Measurements from ENCODE around the gene PIGC. TPM values are rescaled to one million over a fixed set of nuclear protein-coding genes. Genes with fewer than 3 reads are reported as not detected.

The PIGC gene
- total RNA-seq, 1 donor from 2014 or later = 20.7 TPM

DNA sequence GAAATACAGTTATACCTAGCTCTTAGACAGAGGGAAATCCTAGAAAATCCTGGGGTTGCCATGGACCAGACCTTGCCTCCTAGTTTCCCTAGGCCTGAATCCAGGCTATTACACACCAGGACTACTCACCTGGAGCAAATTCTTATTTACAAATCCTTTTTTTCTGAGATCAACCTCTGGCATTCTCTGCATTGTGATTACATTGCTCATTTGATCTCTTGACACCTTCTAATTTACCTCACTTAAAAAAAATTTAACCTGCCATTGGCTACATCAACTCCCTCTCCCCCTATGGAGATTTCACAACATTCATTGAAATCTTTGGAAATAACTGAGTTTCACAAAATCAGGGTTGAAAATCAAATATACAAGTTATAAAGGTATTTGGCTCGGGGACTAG, 26.3 kb downstream of the PIGC start:
- no peak for DNase-seq (ENCODE audit: low spot score)
- no peaks in the 10 kb centered on the region for H3K4me1 Mint-ChIP-seq (ENCODE audit: low read depth)
- H3K9me3 Mint-ChIP-seq = no peaks in the 10 kb centered on the region
- intact Hi-C loops (cut with micrococcal nuclease) = no loop called here
- H3K27ac Mint-ChIP-seq = no peak overlapping the region
- no peak overlapping the region for H3K4me3 Mint-ChIP-seq (ENCODE audit: low read depth)
- no peaks in the 10 kb centered on the region for H3K27me3 Mint-ChIP-seq (ENCODE audit: low read depth)
- no peaks in the 10 kb centered on the region for H3K36me3 Mint-ChIP-seq (ENCODE audit: low read depth)

DNA sequence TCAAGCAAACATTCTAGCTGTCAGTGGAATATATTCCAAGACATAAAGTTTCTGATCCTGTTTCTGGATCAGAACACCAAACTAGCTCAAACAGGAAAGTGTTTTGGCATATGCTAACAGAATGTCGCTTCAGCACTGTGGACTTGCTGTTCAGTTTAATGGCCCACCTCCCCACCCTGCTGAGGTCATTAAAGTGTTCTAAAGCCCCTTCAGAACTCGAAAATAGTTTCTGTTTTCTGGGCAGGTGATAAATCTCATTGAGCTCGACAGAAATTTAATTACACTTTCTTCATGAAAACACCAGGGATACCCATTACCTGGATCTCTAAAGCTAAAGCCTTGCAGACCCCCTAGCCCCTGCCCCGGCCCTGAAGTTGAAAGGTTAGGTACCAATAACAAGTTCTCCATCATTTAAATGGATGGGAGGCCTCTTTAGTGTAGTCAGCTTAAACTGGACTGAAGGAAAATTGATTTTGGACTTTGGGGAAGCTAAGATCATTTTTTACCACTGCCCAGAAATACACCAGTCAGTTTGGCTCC, 27.3 kb downstream of the PIGC start:
- no peaks in the 10 kb centered on the region for H3K9me3 Mint-ChIP-seq
- no peak for DNase-seq (ENCODE audit: low spot score)
- no peaks in the 10 kb centered on the region for H3K4me1 Mint-ChIP-seq (ENCODE audit: low read depth)
- no peaks in the 10 kb centered on the region for H3K27me3 Mint-ChIP-seq (ENCODE audit: low read depth)
- no peaks in the 10 kb centered on the region for H3K36me3 Mint-ChIP-seq (ENCODE audit: low read depth)
- no peak overlapping the region for H3K4me3 Mint-ChIP-seq (ENCODE audit: low read depth)
- no peak overlapping the region for H3K27ac Mint-ChIP-seq
- intact Hi-C loops (cut with micrococcal nuclease) = no loop called here

DNA sequence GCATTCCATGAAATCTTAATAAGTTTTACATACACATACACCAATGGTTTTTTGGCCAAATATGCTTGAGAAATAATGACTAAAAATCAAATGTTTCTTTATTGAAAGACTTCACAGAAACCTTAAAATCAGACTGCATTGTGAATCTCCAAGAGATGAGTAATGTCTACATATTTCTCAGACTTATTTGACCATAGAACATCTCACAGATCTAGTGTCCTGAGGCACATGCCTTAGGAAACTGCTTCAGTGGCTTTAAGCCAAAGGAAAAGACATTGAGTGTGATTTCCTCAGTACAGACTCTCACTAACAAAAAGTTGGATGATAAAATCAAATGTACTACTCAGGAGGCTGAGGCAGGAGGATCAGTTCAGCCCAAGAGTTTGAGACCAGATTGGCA, 29.5 kb downstream of the PIGC start:
- Mint-ChIP-seq H3K4me3 (ENCODE audit: low read depth) (no peak overlapping the region), H3K27me3 (ENCODE audit: low read depth) (no peaks in the 10 kb centered on the region), H3K4me1 (ENCODE audit: low read depth) (no peaks in the 10 kb centered on the region), H3K9me3 (no peaks in the 10 kb centered on the region), H3K27ac (no peak overlapping the region), H3K36me3 (ENCODE audit: low read depth) (no peaks in the 10 kb centered on the region)
- DNase-seq (ENCODE audit: low spot score) = no peak
- intact Hi-C loops (cut with micrococcal nuclease) = no loop called here

DNA sequence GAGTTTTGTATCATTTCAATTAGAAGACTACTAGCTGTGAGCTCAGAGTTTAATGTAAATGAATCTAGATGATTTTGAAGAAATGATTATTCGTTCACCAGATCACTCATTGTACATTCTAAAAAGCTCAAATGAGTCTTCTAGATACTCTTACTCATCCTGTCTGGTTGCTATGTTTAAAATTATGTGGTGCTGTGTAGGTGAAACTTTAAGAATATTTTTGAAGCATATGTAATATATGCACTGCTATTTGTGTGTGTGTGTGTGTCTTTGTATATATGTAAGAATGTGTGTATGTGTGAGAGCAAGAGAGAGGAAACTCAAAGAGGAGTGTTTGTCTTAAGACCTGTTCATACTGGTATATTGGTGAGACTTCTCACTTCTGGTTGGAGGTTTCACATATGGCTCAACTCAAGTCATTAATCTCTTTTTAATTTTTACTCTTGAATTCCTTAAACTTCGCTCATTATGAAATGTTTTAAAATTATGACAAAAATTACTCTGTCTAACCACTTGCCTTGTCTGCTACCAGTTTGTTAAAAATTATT, 32.0 kb downstream of the PIGC start:
- Mint-ChIP-seq H3K9me3 (no peaks in the 10 kb centered on the region), H3K36me3 (ENCODE audit: low read depth) (no peaks in the 10 kb centered on the region), H3K27ac (no peak overlapping the region), H3K4me3 (ENCODE audit: low read depth) (no peak overlapping the region), H3K4me1 (ENCODE audit: low read depth) (no peaks in the 10 kb centered on the region), H3K27me3 (ENCODE audit: low read depth) (no peaks in the 10 kb centered on the region)
- no peak for DNase-seq (ENCODE audit: low spot score)
- intact Hi-C loops (cut with micrococcal nuclease) = no loop called here

DNA sequence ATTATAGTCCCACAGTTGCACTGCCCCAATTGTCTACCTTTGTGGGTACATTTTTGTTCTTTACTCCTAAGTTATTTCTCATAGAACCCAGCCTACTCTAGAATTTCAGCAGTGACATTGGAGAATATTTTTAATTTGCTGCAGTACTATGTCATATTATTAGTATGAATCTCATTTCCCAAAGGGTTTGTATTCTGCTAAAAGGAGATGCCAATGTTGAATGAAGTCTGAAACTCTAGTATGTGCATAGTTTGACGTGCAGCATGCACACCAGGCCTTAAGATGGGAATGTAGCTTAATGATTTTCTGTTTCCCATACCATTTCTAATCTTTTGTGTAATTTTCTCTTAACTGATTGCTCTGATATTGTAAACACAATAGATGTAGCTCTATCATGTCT, 33.8 kb downstream of the PIGC start:
- Mint-ChIP-seq H3K4me3 (ENCODE audit: low read depth) (no peak overlapping the region), H3K27me3 (ENCODE audit: low read depth) (peaks cover 3% of the 10 kb centered on the region), H3K9me3 (no peaks in the 10 kb centered on the region), H3K27ac (no peak overlapping the region), H3K36me3 (ENCODE audit: low read depth) (no peaks in the 10 kb centered on the region), H3K4me1 (ENCODE audit: low read depth) (no peaks in the 10 kb centered on the region)
- no peak for DNase-seq (ENCODE audit: low spot score)
- intact Hi-C loops (cut with micrococcal nuclease) = no loop called here

DNA sequence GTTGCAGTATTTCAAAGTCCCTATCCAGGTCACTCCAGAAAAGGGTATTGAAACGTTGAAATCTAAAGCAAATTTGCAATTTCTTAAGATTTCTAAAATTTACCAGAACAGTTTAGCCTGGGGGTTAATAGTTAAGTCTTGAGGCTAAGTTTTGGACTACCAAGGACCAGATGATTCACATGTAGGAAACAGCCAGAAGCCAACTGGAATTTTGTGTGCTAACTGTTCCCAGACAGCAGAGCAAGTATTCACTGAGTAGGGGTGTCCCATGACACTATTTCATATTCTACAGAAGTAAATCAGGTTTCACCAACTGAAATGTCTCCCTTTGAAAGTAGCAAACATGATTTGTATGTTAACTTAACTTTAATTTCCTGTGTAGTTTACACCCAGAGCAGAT, 34.9 kb downstream of the PIGC start:
- H3K27me3 Mint-ChIP-seq (ENCODE audit: low read depth) = peaks cover 3% of the 10 kb centered on the region
- intact Hi-C loops (cut with micrococcal nuclease) = no loop called here
- DNase-seq (ENCODE audit: low spot score) = no peak
- H3K27ac Mint-ChIP-seq = no peak overlapping the region
- no peaks in the 10 kb centered on the region for H3K4me1 Mint-ChIP-seq (ENCODE audit: low read depth)
- H3K4me3 Mint-ChIP-seq (ENCODE audit: low read depth) = no peak overlapping the region
- H3K9me3 Mint-ChIP-seq = no peaks in the 10 kb centered on the region
- H3K36me3 Mint-ChIP-seq (ENCODE audit: low read depth) = no peaks in the 10 kb centered on the region

DNA sequence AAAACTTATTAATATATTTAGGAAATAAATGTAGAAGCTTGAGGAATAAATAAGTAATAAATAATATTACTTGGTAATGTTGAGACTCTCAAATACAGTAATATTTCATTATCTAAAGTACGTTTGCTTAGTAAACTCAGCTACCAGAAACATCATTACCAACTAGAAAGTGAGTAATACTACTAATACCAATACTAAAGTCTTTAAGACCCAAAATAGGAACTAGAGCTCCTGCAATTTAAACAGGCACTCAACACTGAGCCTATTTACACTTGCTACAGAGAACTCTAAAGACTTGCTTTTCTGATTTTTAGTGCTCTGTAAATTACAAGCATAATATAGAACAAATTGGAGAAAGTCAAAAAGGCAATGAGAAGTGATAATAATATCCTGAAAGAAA, 36.9 kb downstream of the PIGC start:
- peaks cover 3% of the 10 kb centered on the region for H3K27me3 Mint-ChIP-seq (ENCODE audit: low read depth)
- H3K9me3 Mint-ChIP-seq = no peaks in the 10 kb centered on the region
- no peak overlapping the region for H3K27ac Mint-ChIP-seq
- intact Hi-C loops (cut with micrococcal nuclease) = no loop called here
- DNase-seq (ENCODE audit: low spot score) = no peak
- H3K4me1 Mint-ChIP-seq (ENCODE audit: low read depth) = peaks cover 5% of the 10 kb centered on the region
- H3K4me3 Mint-ChIP-seq (ENCODE audit: low read depth) = no peak overlapping the region
- H3K36me3 Mint-ChIP-seq (ENCODE audit: low read depth) = no peaks in the 10 kb centered on the region

DNA sequence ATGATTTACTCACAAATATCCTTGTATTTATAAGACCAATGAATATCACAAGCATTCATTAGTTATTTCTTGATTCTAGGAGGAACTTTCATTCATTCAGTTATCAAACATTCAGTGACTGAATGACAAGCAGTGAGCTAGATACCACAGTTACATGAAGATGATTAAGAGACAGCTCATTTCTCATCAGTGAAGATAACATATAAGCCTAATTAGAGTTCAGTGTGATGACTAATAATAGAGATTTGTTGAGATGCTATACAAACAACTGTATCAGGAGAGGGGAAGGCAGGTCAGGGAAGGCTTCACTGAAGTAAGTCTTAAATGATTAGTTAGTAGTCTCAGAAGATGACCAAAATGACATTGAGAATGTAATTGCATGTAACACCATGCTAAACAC, 38.0 kb downstream of the PIGC start:
- intact Hi-C loops (cut with micrococcal nuclease) = no loop called here
- H3K4me1 Mint-ChIP-seq (ENCODE audit: low read depth) = peaks cover 6% of the 10 kb centered on the region
- H3K9me3 Mint-ChIP-seq = no peaks in the 10 kb centered on the region
- H3K36me3 Mint-ChIP-seq (ENCODE audit: low read depth) = no peaks in the 10 kb centered on the region
- DNase-seq (ENCODE audit: low spot score) = no peak
- H3K27ac Mint-ChIP-seq = no peak overlapping the region
- no peak overlapping the region for H3K4me3 Mint-ChIP-seq (ENCODE audit: low read depth)
- peaks cover 3% of the 10 kb centered on the region for H3K27me3 Mint-ChIP-seq (ENCODE audit: low read depth)

DNA sequence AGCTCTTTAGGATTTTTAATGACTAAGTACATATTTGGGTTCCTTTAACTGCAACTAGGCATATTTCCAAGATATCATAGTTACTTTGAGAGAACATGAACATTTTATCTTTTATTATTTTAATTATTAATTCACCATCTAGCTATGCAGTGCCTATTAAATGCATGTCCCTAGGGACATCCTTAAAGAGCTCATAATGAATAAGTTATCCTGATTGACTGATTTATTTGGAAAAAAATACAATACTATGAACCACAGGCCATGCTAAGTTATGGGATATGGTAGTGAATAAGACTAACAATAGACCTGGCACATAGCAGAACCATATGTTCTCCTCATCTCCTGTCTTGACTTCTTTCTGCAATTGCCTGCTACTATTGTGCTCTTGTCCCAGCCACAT, 39.7 kb downstream of the PIGC start:
- intact Hi-C loops (cut with micrococcal nuclease) = no loop called here
- no peak overlapping the region for H3K4me3 Mint-ChIP-seq (ENCODE audit: low read depth)
- H3K36me3 Mint-ChIP-seq (ENCODE audit: low read depth) = no peaks in the 10 kb centered on the region
- H3K27ac Mint-ChIP-seq = no peak overlapping the region
- peaks cover 20% of the 10 kb centered on the region for H3K4me1 Mint-ChIP-seq (ENCODE audit: low read depth)
- DNase-seq (ENCODE audit: low spot score) = no peak
- peaks cover 3% of the 10 kb centered on the region for H3K27me3 Mint-ChIP-seq (ENCODE audit: low read depth)
- no peaks in the 10 kb centered on the region for H3K9me3 Mint-ChIP-seq

DNA sequence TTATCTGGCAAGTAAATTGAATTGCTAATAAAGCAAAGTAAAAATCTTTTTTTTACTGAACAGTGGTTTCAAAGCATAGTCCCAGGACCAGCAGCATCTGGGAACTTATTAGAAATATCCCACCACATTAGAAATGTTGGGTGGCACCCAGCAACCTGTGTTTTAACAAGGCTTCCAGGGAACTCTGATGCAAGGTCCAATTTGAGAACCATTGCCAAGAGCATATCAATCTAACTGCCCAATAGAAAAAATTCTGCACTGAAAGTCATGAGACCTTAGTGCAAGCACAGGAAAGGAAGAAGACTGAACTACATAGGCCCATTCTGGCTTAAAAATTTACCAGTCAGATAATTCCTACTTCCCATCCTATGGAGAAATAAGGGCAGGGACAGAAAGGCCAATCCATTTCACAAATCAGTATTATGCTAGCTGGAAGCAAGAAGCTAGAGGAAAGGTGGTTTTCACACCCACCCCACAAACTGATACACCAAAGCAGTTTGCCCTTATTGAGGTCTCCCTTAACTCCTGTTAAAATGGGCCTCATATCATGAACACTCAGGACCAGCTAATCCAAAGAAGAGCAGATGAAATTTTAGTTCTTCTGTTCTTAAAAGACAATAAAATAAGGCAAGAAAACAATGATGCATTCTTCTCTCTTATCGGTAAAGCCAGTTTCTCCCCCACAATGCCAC, 40.8 kb downstream of the PIGC start:
- Mint-ChIP-seq H3K27me3 (ENCODE audit: low read depth) (peaks cover 3% of the 10 kb centered on the region), H3K4me3 (ENCODE audit: low read depth) (no peak overlapping the region), H3K9me3 (no peaks in the 10 kb centered on the region), H3K36me3 (ENCODE audit: low read depth) (no peaks in the 10 kb centered on the region), H3K4me1 (ENCODE audit: low read depth) (peaks cover 30% of the 10 kb centered on the region), H3K27ac (no peak overlapping the region)
- no peak for DNase-seq (ENCODE audit: low spot score)
- intact Hi-C loops (cut with micrococcal nuclease) = no loop called here

DNA sequence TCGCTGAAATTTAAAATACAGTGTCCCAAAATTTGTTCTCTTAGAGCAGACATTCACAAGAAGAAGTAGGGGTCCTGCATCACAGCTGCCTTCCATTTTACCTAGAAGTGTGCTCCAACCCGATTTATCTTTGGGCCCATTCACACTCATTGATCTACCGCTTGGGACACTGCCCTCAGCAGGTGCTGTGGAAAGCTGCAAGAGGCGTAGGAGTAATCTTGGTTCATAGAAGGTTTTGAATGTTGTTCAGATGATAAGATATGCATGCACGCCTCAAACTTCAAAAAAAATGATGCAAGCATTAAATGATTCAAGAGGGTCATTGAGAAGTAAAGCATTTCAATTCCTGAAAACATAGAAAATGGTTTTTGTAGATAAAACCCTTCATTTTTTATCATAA, 42.0 kb downstream of the PIGC start:
- peaks cover 3% of the 10 kb centered on the region for H3K27me3 Mint-ChIP-seq (ENCODE audit: low read depth)
- no peak overlapping the region for H3K4me3 Mint-ChIP-seq (ENCODE audit: low read depth)
- no peak for DNase-seq (ENCODE audit: low spot score)
- no peak overlapping the region for H3K27ac Mint-ChIP-seq
- H3K36me3 Mint-ChIP-seq (ENCODE audit: low read depth) = no peaks in the 10 kb centered on the region
- intact Hi-C loops (cut with micrococcal nuclease) = no loop called here
- peaks cover 37% of the 10 kb centered on the region for H3K4me1 Mint-ChIP-seq (ENCODE audit: low read depth)
- H3K9me3 Mint-ChIP-seq = no peaks in the 10 kb centered on the region

DNA sequence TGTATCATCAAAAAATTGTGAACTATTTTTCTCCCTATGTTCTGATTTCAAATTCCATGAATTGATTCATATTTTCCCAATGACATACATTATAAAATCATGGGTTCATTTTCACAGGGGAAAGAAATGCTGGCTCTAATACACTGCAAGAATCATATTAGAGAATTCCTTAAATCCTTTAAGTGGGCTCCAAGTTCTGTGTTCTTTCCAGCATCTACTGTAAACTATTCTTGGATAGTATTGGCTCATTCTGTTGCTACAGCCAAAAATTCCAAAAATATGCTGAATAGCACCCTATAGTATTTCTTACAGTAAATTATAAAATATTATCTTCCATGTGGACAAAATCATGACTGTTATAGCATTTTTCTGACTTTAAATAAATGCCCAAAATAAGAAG, 42.4 kb downstream of the PIGC start:
- intact Hi-C loops (cut with micrococcal nuclease) = no loop called here
- H3K27ac Mint-ChIP-seq = no peak overlapping the region
- no peaks in the 10 kb centered on the region for H3K9me3 Mint-ChIP-seq
- no peak overlapping the region for H3K4me3 Mint-ChIP-seq (ENCODE audit: low read depth)
- peaks cover 37% of the 10 kb centered on the region for H3K4me1 Mint-ChIP-seq (ENCODE audit: low read depth)
- H3K27me3 Mint-ChIP-seq (ENCODE audit: low read depth) = peaks cover 3% of the 10 kb centered on the region
- H3K36me3 Mint-ChIP-seq (ENCODE audit: low read depth) = no peaks in the 10 kb centered on the region
- DNase-seq (ENCODE audit: low spot score) = no peak

DNA sequence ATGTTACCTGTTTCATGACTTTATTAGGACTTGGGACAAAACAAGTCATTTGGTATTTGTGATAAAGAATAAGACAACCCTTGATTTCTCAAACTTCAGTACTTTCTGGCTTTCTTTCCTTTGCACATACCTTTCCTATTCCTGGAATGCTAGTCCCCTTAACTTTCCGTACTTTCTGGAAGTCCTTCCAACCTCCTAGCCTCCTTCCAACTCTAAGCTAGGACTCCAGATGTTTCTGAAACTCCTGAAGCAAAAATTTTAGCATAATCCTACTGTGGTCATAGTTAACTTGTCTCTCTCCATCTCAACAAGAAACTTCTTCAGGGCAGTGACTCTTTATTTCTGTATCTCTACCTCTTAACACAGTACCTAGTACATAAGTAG, 43.2 kb downstream of the PIGC start:
- no peak overlapping the region for H3K4me3 Mint-ChIP-seq (ENCODE audit: low read depth)
- intact Hi-C loops (cut with micrococcal nuclease) = no loop called here
- H3K4me1 Mint-ChIP-seq (ENCODE audit: low read depth) = peaks cover 37% of the 10 kb centered on the region

More for the DNA sequence above, 43.2 kb downstream of the PIGC start:
- Mint-ChIP-seq H3K27ac (no peak overlapping the region), H3K9me3 (no peaks in the 10 kb centered on the region), H3K27me3 (ENCODE audit: low read depth) (peaks cover under 1% of the 10 kb centered on the region), H3K36me3 (ENCODE audit: low read depth) (no peaks in the 10 kb centered on the region)
- no peak for DNase-seq (ENCODE audit: low spot score)
